Hepatocyte (in vitro differentiated cells): ENCODE results near the gene FN1.

Source experiments
- EZH2 ChIP-seq: fragments of 200-600 bp; sonication (generic); IDR thresholded peaks from 2 replicates; pipeline ENCODE4 v1.6.1; 2016; ENCODE audit warnings: antibody characterized with exemption, mild to moderate bottlenecking, borderline replicate concordance
- TF ChIP-seq, protein P1 (sequence below): fragments of 200-600 bp; sonication (generic); IDR thresholded peaks from 2 replicates; pipeline ENCODE4 v1.5.1; 2016; ENCODE audit warnings: antibody characterized with exemption, mild to moderate bottlenecking; ENCODE audit not compliant: poor library complexity

DNA sequence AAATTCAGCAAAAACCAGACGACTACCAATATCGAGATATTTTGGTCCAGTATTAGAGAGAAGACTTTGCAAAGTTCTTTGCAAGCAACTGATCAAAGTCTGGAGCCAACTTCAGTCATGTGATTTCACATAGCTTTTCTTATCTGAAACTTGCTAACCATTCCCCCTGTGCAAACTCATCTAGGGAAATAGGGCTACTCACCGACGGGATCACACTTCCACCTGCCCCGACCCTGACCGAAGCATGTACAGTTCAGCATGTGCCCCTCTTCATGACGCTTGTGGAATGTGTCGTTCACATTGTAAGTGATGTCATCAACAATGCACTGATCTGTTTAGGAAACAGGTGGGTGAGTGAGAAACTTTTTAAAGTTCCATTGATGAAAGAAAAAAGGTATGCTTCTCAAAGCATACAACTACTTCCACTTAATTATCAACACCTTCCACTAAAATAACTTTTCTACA lies 15.4 kb downstream of the FN1 start:
- no peak for TF ChIP-seq EZH2
- TF ChIP-seq, protein P1, sequence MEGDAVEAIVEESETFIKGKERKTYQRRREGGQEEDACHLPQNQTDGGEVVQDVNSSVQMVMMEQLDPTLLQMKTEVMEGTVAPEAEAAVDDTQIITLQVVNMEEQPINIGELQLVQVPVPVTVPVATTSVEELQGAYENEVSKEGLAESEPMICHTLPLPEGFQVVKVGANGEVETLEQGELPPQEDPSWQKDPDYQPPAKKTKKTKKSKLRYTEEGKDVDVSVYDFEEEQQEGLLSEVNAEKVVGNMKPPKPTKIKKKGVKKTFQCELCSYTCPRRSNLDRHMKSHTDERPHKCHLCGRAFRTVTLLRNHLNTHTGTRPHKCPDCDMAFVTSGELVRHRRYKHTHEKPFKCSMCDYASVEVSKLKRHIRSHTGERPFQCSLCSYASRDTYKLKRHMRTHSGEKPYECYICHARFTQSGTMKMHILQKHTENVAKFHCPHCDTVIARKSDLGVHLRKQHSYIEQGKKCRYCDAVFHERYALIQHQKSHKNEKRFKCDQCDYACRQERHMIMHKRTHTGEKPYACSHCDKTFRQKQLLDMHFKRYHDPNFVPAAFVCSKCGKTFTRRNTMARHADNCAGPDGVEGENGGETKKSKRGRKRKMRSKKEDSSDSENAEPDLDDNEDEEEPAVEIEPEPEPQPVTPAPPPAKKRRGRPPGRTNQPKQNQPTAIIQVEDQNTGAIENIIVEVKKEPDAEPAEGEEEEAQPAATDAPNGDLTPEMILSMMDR: no peak
